ENCODE results near the gene FAF2. TPM values are rescaled to one million over a fixed set of nuclear protein-coding genes. Genes with fewer than 3 reads are reported as not detected.
"Not testable (repeated sequence)": the region's sequence is repeated elsewhere in the genome, so short reads cannot be mapped to it uniquely, and the experiment has no call there.

Gene FAF2
- 10 to 100 TPM; 36.2 to 38.7 TPM for total RNA-seq

- ChIA-PET POLR2A (interaction anchor here (0.7 to 10.0 kb wide), 28 partner anchors 9 to 200 kb away, joined by 3 to 156 read pairs (median 4); partner anchors contain the start of genes CLTB, HIGD2A, KIAA1191 and NOP16), CTCF (interaction anchor here (0.6 to 4.8 kb wide), 37 partner anchors 10 to 574 kb away, joined by 3 to 73 read pairs (median 4); partner anchors contain the start of genes CLTB, EIF4E1B, RNF44 and SNCB)
- Mint-ChIP-seq H3K36me3 (ENCODE audit: low read depth) (peaks cover 21% of the 10 kb centered on the region), H3K27ac (peak within 1 kb of the TSS; percentile 96), H3K4me3 (peak within 1 kb of the TSS; percentile 98), H3K9me3 (no peaks in the 10 kb centered on the region), H3K27me3 (peaks cover 2% of the 10 kb centered on the region), H3K4me1 (peaks cover 39% of the 10 kb centered on the region)
- peak; percentile 98 for DNase-seq
Observed at GRCh38 chr5:176447978-176448608, at the start of gene FAF2. FAF2 (plus strand) TSS chr5:176448385; CDS start chr5:176448408, 23 bp downstream.

GRCh38 chr5:176400382-176401156, 47.6 kb upstream of the FAF2 start:
- Mint-ChIP-seq H3K27me3 (no peaks in the 10 kb centered on the region), H3K36me3 (ENCODE audit: low read depth) (peaks cover 5% of the 10 kb centered on the region), H3K4me1 (no peaks in the 10 kb centered on the region), H3K4me3 (no peak overlapping the region), H3K9me3 (no peaks in the 10 kb centered on the region), H3K27ac (no peak overlapping the region)
- ChIA-PET POLR2A (interaction anchor here (1.5 kb wide), 1 partner anchor 11 kb away, joined by 5 read pairs; no protein-coding TSS in a partner anchor), CTCF (no interaction called here)
- no peak for DNase-seq

GRCh38 chr5:176401281-176402205, 46.6 kb upstream of the FAF2 start:
- H3K27ac Mint-ChIP-seq = no peak overlapping the region
- no peaks in the 10 kb centered on the region for H3K27me3 Mint-ChIP-seq
- ChIA-PET POLR2A (interaction anchor here (1.5 kb wide), 1 partner anchor 12 kb away, joined by 5 read pairs; no protein-coding TSS in a partner anchor), CTCF (no interaction called here)
- DNase-seq = no peak
- peaks cover 9% of the 10 kb centered on the region for H3K36me3 Mint-ChIP-seq (ENCODE audit: low read depth)
- no peaks in the 10 kb centered on the region for H3K4me1 Mint-ChIP-seq
- no peaks in the 10 kb centered on the region for H3K9me3 Mint-ChIP-seq
- no peak overlapping the region for H3K4me3 Mint-ChIP-seq

- DNase-seq = no peak
- H3K27ac Mint-ChIP-seq = no peak overlapping the region
- POLR2A ChIA-PET = interaction anchor here (1.3 to 2.2 kb wide), 2 partner anchors 10 to 128 kb away, joined by 5 to 7 read pairs; no protein-coding TSS in a partner anchor
- CTCF ChIA-PET = interaction anchor here (1.1 to 1.2 kb wide), 2 partner anchors 42 to 173 kb away, joined by 4 read pairs; no protein-coding TSS in a partner anchor
- H3K4me1 Mint-ChIP-seq = no peaks in the 10 kb centered on the region
- peaks cover 21% of the 10 kb centered on the region for H3K36me3 Mint-ChIP-seq (ENCODE audit: low read depth)
- H3K9me3 Mint-ChIP-seq = no peaks in the 10 kb centered on the region
- no peak overlapping the region for H3K4me3 Mint-ChIP-seq
- no peaks in the 10 kb centered on the region for H3K27me3 Mint-ChIP-seq
Observed at GRCh38 chr5:176405656-176406435, 42.3 kb upstream of the FAF2 start.

- ChIA-PET POLR2A (interaction anchor here (1.3 to 2.2 kb wide), 4 partner anchors 9 to 128 kb away, joined by 4 to 7 read pairs (median 5); partner anchors contain the start of gene FAF2), CTCF (interaction anchor here (1.1 to 1.2 kb wide), 3 partner anchors 10 to 172 kb away, joined by 4 to 6 read pairs (median 4); partner anchors contain the start of gene CLTB)
- H3K9me3 Mint-ChIP-seq = no peaks in the 10 kb centered on the region
Observed at GRCh38 chr5:176406436-176407052, 41.6 kb upstream of the FAF2 start.

GRCh38 chr5:176407456-176408251, 40.5 kb upstream of the FAF2 start:
- DNase-seq = no peak
- CTCF ChIA-PET = interaction anchor here (1.1 kb wide), 1 partner anchor 9 kb away, joined by 6 read pairs; the partner anchor contains the start of gene CLTB
- Mint-ChIP-seq H3K36me3 (ENCODE audit: low read depth) (peaks cover 18% of the 10 kb centered on the region), H3K9me3 (no peaks in the 10 kb centered on the region), H3K27me3 (no peaks in the 10 kb centered on the region), H3K27ac (no peak overlapping the region), H3K4me1 (peaks cover 10% of the 10 kb centered on the region), H3K4me3 (no peak overlapping the region)
- POLR2A ChIA-PET = interaction anchor here (0.6 to 1.6 kb wide), 3 partner anchors 13 to 40 kb away, joined by 3 to 5 read pairs (median 4); partner anchors contain the start of gene FAF2

More at GRCh38 chr5:176406436-176407052, 41.6 kb upstream of the FAF2 start:
- H3K36me3 Mint-ChIP-seq (ENCODE audit: low read depth) = peaks cover 21% of the 10 kb centered on the region
- H3K4me3 Mint-ChIP-seq = no peak overlapping the region
- H3K27ac Mint-ChIP-seq = no peak overlapping the region
- DNase-seq = no peak
- H3K4me1 Mint-ChIP-seq = peaks cover 5% of the 10 kb centered on the region
- H3K27me3 Mint-ChIP-seq = no peaks in the 10 kb centered on the region

GRCh38 chr5:176408252-176408573, 40.0 kb upstream of the FAF2 start:
- CTCF ChIA-PET = interaction anchor here (0.7 kb wide), 1 partner anchor 166 kb away, joined by 4 read pairs; no protein-coding TSS in a partner anchor
- H3K4me1 Mint-ChIP-seq = peaks cover 14% of the 10 kb centered on the region

GRCh38 chr5:176408590-176408989, 39.6 kb upstream of the FAF2 start:
- Mint-ChIP-seq H3K27ac (no peak overlapping the region), H3K9me3 (no peaks in the 10 kb centered on the region), H3K36me3 (ENCODE audit: low read depth) (peaks cover 18% of the 10 kb centered on the region), H3K4me1 (peaks cover 15% of the 10 kb centered on the region), H3K4me3 (no peak overlapping the region), H3K27me3 (no peaks in the 10 kb centered on the region)
- ChIA-PET CTCF (interaction anchor here (0.7 kb wide), 1 partner anchor 165 kb away, joined by 4 read pairs; no protein-coding TSS in a partner anchor), POLR2A (interaction anchor here (0.6 to 0.9 kb wide), 4 partner anchors 39 to 919 kb away, joined by 3 to 4 read pairs (median 3); no protein-coding TSS in a partner anchor)
- DNase-seq = no peak

More at GRCh38 chr5:176408252-176408573, 40.0 kb upstream of the FAF2 start:
- H3K27me3 Mint-ChIP-seq, DNase-seq, H3K27ac Mint-ChIP-seq, H3K4me3 Mint-ChIP-seq, H3K9me3 Mint-ChIP-seq: not testable (repeated sequence)
- POLR2A ChIA-PET = interaction anchor here (0.6 to 0.9 kb wide), 2 partner anchors 14 to 160 kb away, joined by 3 read pairs; no protein-coding TSS in a partner anchor
- H3K36me3 Mint-ChIP-seq (ENCODE audit: low read depth) = peaks cover 18% of the 10 kb centered on the region

GRCh38 chr5:176409765-176410164, 38.4 kb upstream of the FAF2 start:
- Mint-ChIP-seq H3K4me1 (peaks cover 25% of the 10 kb centered on the region), H3K27ac (no peak overlapping the region), H3K27me3 (no peaks in the 10 kb centered on the region), H3K9me3 (no peaks in the 10 kb centered on the region), H3K4me3 (no peak overlapping the region), H3K36me3 (ENCODE audit: low read depth) (peaks cover 16% of the 10 kb centered on the region)
- POLR2A ChIA-PET = interaction anchor here (0.9 to 1.4 kb wide), 2 partner anchors 38 kb away, joined by 4 read pairs; partner anchors contain the start of gene FAF2
- DNase-seq = no peak
- CTCF ChIA-PET = interaction anchor here (0.6 to 1.3 kb wide), 4 partner anchors 188 to 679 kb away, joined by 3 read pairs; no protein-coding TSS in a partner anchor

GRCh38 chr5:176410486-176411180, 37.6 kb upstream of the FAF2 start:
- Mint-ChIP-seq H3K4me1 (peaks cover 34% of the 10 kb centered on the region), H3K36me3 (ENCODE audit: low read depth) (peaks cover 15% of the 10 kb centered on the region), H3K4me3 (no peak overlapping the region), H3K27me3 (no peaks in the 10 kb centered on the region), H3K27ac (no peak overlapping the region), H3K9me3 (no peaks in the 10 kb centered on the region)
- no peak for DNase-seq
- ChIA-PET CTCF (interaction anchor here (0.7 to 1.3 kb wide), 3 partner anchors 187 to 680 kb away, joined by 3 read pairs; no protein-coding TSS in a partner anchor), POLR2A (interaction anchor here (1.4 kb wide), 1 partner anchor 38 kb away, joined by 4 read pairs; the partner anchor contains the start of gene FAF2)
